Fibroblast of lung (primary cell): ENCODE measurements around the gene NEO1. TPM values are rescaled to one million over a fixed set of nuclear protein-coding genes. Genes with fewer than 3 reads are reported as not detected.
"Not testable (repeated sequence)": the region's sequence is repeated elsewhere in the genome, so short reads cannot be mapped to it uniquely, and the experiment has no call there.

Source experiments
- DNase-seq, 2 donors: peaks; one replicate each; pipeline versions ENCODE4 v3.0.0 to v3.0.0-alpha.2; 2010; ENCODE audit warnings: low read depth in 2 of 2
- H2AFZ ChIP-seq: 2 replicates; pipeline ENCODE4 v1.5.1; 2012; ENCODE audit warnings: low read length, control low read depth, inconsistent platforms
- H3K27ac ChIP-seq: 2 replicates; pipeline ENCODE4 v1.5.1; 2011; ENCODE audit warnings: low read length, control low read depth; ENCODE audit not compliant: insufficient read depth
- H3K27me3 ChIP-seq: 2 replicates; pipeline ENCODE4 v1.5.1; 2011; ENCODE audit warnings: mild to moderate bottlenecking, low read length; ENCODE audit not compliant: control insufficient read depth, insufficient read depth
- H3K36me3 ChIP-seq: 2 replicates; pipeline ENCODE4 v1.5.1; 2011; ENCODE audit warnings: low read length; ENCODE audit not compliant: control insufficient read depth, insufficient read depth
- H3K4me1 ChIP-seq: 2 replicates; pipeline ENCODE4 v1.5.1; 2011; ENCODE audit warnings: low read length; ENCODE audit not compliant: control insufficient read depth, insufficient read depth; ENCODE audit errors: extremely low read depth
- H3K4me2 ChIP-seq: 2 replicates; pipeline ENCODE4 v1.5.1; 2011; ENCODE audit warnings: low read length, control low read depth; ENCODE audit not compliant: insufficient read depth; ENCODE audit errors: extremely low read depth
- H3K4me3 ChIP-seq, 4 experiments: fragments of 200-600 bp in 1 of 4; sonication (generic) in 1 of 4; replicated peaks in 1 of 4; 2 replicates each; pipeline ENCODE4 v1.5.1; 2011 to 2016; ENCODE audit warnings: low read length in 4 of 4, low read depth in 3 of 4, mild to moderate bottlenecking in 3 of 4, control low read depth in 2 of 4, inconsistent platforms in 1 of 4, mixed read lengths in 1 of 4; ENCODE audit not compliant: insufficient read depth in 1 of 4; ENCODE audit errors: control extremely low read depth in 1 of 4
- H3K79me2 ChIP-seq: 2 replicates; pipeline ENCODE4 v1.5.1; 2012; ENCODE audit warnings: mild to moderate bottlenecking, low read length, inconsistent platforms; ENCODE audit not compliant: control insufficient read depth, insufficient read depth
- H3K9ac ChIP-seq: 2 replicates; pipeline ENCODE4 v1.5.1; 2011; ENCODE audit warnings: mild to moderate bottlenecking, low read length, control low read depth; ENCODE audit not compliant: insufficient read depth
- H3K9me3 ChIP-seq: 2 replicates; pipeline ENCODE4 v1.5.1; 2012; ENCODE audit warnings: low read depth, low read length; ENCODE audit not compliant: control insufficient read depth, insufficient read depth
- H4K20me1 ChIP-seq: 2 replicates; pipeline ENCODE4 v1.5.1; 2011; ENCODE audit warnings: low read length; ENCODE audit not compliant: control insufficient read depth, insufficient read depth; ENCODE audit errors: extremely low read depth
- CTCF ChIP-seq, 2 donors: IDR thresholded peaks in 1 of 2; conservative IDR thresholded peaks in 1 of 2; 1 replicate in 1 of 2; 2 replicates in 1 of 2; pipeline ENCODE4 v1.5.1; 2011 to 2012; ENCODE audit warnings: low read length in 2 of 2, control low read depth in 1 of 2, inconsistent platforms in 1 of 2, low read depth in 1 of 2, mild to moderate bottlenecking in 1 of 2
- EZH2 ChIP-seq: IDR thresholded peaks from 2 replicates; pipeline ENCODE4 v1.5.1; 2012; ENCODE audit warnings: low read length, control low read depth, mild to moderate bottlenecking; ENCODE audit errors: missing control alignments
- polyA plus RNA-seq, 2 donors: library from polyadenylated mRNA; depleted of rRNA in 1 of 2; stranded (reverse) in 1 of 2; unstranded in 1 of 2; fragments of >200 nt; gene quantifications; 2 replicates each; pipeline ENCODE4 v1.2.1, GENCODE V29; 2011 to 2012; ENCODE audit warnings: missing spikeins in 1 of 2
- total RNA-seq: library from RNA; depleted of rRNA; stranded (reverse); fragments of >200 nt; gene quantifications from 2 replicates; pipeline ENCODE4 v1.2.1, GENCODE V29; 2014

Gene NEO1
- total and polyA plus RNA-seq, 2 donors (not counting 1 experiment from before 2014, with no cell fraction given): 6.2 to 19.3 TPM

GRCh38 chr15:73200339-73200738 is 148.1 kb downstream of the NEO1 start:
- TF ChIP-seq EZH2 (no peak), CTCF (conservative IDR thresholded peaks at IDR 0.05 in 1 of 2, IDR thresholded peaks at IDR 0.05 in 1 of 2; ENCODE audit: low read depth in 1 of 2, low read length in 2 of 2) (no peak)
- no peak overlapping the region for H3K4me2 ChIP-seq
- no peaks in the 10 kb centered on the region for H3K27me3 ChIP-seq
- H3K36me3 ChIP-seq: no peaks in the 10 kb centered on the region
- H3K4me1 ChIP-seq: no peaks in the 10 kb centered on the region
- H3K79me2 ChIP-seq: no peaks in the 10 kb centered on the region
- DNase-seq: no peak
- H3K4me3 ChIP-seq: no peak overlapping the region
- H3K9me3 ChIP-seq: no peaks in the 10 kb centered on the region
- H3K27ac ChIP-seq: no peak overlapping the region
- H2AFZ ChIP-seq: no peak overlapping the region
- no peak overlapping the region for H3K9ac ChIP-seq
- no peaks in the 10 kb centered on the region for H4K20me1 ChIP-seq

GRCh38 chr15:73210630-73211029 is 158.4 kb downstream of the NEO1 start:
- no peaks in the 10 kb centered on the region for H3K4me1 ChIP-seq
- no peak overlapping the region for H3K4me2 ChIP-seq
- H3K27ac ChIP-seq: no peak overlapping the region
- H3K4me3 ChIP-seq: no peak overlapping the region
- no peaks in the 10 kb centered on the region for H3K79me2 ChIP-seq
- H3K36me3 ChIP-seq: no peaks in the 10 kb centered on the region
- H3K9me3 ChIP-seq: no peaks in the 10 kb centered on the region
- no peaks in the 10 kb centered on the region for H3K27me3 ChIP-seq
- no peak for DNase-seq
- no peak overlapping the region for H2AFZ ChIP-seq
- no peaks in the 10 kb centered on the region for H4K20me1 ChIP-seq
- no peak overlapping the region for H3K9ac ChIP-seq
- TF ChIP-seq CTCF (conservative IDR thresholded peaks at IDR 0.05 in 1 of 2, IDR thresholded peaks at IDR 0.05 in 1 of 2; ENCODE audit: low read depth in 1 of 2, low read length in 2 of 2) (no peak), EZH2 (no peak)

- Histone ChIP-seq H3K79me2 (no peaks in the 10 kb centered on the region), H3K4me2 (no peak overlapping the region), H3K27ac (no peak overlapping the region), H3K9ac (no peak overlapping the region), H3K36me3 (no peaks in the 10 kb centered on the region), H3K9me3 (no peaks in the 10 kb centered on the region), H3K27me3 (no peaks in the 10 kb centered on the region), H3K4me3 (no peak overlapping the region), H4K20me1 (no peaks in the 10 kb centered on the region), H2AFZ (no peak overlapping the region), H3K4me1 (no peaks in the 10 kb centered on the region)
- DNase-seq: peak; percentile 18 to 25
- TF ChIP-seq EZH2 (no peak), CTCF (conservative IDR thresholded peaks at IDR 0.05 in 1 of 2, IDR thresholded peaks at IDR 0.05 in 1 of 2; ENCODE audit: low read depth in 1 of 2, low read length in 2 of 2) (no peak)
These were observed 160.2 kb downstream of the NEO1 start for GRCh38 chr15:73212424-73212823.

- H3K27me3 ChIP-seq, H3K9ac ChIP-seq, DNase-seq, H3K79me2 ChIP-seq, H3K4me3 ChIP-seq, H3K4me2 ChIP-seq, H4K20me1 ChIP-seq, H3K9me3 ChIP-seq, H2AFZ ChIP-seq, H3K36me3 ChIP-seq, H3K27ac ChIP-seq, H3K4me1 ChIP-seq: not testable (repeated sequence)
These were observed 169.2 kb downstream of the NEO1 start for GRCh38 chr15:73221450-73221849.
